ENCODE data around the gene AOC3. TPM values are rescaled to one million over a fixed set of nuclear protein-coding genes. Genes with fewer than 3 reads are reported as not detected.
"Not testable (repeated sequence)": the region's sequence is repeated elsewhere in the genome, so short reads cannot be mapped to it uniquely, and the experiment has no call there.

Gene AOC3
- total RNA-seq, 1 donor from 2014 or later = not detected

DNA sequence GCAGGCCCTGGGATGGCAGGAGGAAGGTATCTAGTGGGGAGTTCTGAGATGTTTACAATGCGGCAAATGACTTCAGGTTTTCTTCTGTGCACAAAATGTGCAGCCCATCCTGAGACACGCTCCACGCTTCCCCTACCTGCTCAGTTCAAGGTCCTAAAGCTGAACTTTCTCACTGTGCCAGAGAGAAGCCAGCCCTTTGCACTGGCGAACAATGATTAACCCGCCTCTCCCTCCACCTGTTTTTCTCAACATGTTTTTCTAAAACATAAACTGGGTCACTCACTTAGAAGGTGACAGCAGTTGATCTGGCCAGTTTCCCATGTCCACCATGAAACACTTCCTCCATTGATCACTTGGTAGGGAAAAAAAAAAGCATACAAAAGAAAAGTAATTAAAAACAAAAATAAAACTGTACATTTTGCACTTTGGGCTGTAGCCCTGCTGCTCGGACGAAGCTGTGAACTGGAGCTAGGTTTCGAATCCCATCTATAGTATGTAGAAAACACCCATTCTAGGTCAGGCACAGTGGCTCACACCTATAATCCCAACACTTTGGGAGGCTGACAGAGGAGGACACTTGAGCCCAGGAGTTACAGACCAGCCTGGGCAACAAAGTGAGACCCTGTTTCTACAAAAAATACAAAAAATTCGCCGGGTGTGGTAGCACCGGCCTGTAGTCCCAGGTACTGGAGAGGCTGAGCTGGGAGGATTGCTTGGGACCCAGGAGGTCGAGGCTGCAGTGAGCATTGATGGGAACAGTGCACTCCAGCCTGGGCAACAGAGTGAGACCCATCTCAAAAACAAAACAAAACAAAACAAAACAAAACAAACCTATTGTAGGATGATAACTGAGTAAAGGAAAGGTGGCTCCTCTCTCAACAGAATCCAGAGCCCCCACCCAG lies 43.5 kb downstream of the AOC3 start:
- no peak for DNase-seq (ENCODE audit: low read depth, low spot score)

DNA sequence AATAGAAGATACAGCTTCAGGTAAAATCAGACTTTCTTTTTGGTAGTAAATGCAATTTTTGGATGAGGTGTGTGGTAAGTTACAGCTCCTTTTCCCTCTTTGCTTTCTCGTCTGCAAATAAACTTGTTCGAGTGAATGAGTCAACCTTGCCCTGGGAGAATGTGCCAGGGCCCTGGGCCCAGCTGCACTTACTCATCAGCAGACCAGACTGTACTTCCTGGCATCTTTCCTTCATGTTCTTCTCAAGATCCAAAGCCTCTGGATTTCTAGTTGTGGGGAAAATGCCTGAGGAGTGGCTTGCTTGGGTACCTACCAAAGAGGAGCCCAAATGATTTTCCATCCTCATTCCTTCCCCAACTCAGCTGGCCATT lies 44.2 kb downstream of the AOC3 start:
- DNase-seq (ENCODE audit: low read depth, low spot score) = peak; percentile 81

DNA sequence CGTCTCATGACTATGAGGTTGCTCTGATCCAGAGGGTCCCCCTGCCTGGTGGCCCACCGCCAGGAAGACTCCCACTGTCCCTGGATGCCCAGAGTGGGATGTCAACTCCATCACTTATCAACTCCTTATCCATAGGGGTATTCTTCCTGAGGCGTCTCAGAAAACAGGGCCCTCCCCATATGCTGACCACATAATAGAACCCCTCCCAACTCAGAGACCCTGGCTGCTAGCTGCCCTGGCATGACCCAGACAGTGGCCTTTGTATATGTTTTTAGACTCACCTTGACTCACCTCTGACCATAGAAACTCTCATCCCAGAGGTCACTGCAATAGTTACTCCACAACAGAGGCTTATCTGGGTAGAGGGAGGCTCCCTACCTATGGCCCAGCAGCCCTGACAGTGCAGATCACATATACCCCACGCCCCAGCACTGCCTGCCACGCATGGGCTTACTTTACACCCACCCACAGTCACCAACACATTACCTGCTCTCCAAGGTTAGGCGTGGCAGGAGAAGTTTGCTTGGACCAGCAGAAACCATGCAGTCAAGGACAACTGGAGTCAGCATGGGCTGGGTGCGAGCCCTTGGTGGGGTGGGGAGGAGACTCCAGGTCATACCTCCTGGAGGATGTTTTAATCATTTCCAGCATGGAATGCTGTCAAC lies 47.3 kb downstream of the AOC3 start:
- DNase-seq (ENCODE audit: low read depth, low spot score) = no peak

DNA sequence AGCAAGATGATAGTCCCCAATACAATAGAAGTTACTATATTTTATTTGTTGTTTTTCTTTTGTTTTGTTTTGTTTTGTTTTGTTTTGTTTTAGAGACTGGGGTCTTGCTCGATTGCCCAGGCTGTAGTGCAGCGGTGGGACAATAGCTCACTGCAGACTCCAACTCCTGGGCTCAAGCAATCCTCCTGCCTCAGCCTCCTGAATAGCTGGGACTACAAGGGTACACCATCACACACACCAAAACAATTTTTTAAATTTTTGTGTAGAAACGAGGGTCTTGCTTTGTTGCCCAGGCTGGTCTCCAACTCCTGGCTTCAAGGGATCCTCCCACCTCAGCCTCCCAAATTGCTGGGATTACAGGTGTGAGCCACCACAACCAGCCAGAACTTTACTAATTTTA lies 49.0 kb downstream of the AOC3 start:
- not testable (repeated sequence) for DNase-seq (ENCODE audit: low read depth, low spot score)

DNA sequence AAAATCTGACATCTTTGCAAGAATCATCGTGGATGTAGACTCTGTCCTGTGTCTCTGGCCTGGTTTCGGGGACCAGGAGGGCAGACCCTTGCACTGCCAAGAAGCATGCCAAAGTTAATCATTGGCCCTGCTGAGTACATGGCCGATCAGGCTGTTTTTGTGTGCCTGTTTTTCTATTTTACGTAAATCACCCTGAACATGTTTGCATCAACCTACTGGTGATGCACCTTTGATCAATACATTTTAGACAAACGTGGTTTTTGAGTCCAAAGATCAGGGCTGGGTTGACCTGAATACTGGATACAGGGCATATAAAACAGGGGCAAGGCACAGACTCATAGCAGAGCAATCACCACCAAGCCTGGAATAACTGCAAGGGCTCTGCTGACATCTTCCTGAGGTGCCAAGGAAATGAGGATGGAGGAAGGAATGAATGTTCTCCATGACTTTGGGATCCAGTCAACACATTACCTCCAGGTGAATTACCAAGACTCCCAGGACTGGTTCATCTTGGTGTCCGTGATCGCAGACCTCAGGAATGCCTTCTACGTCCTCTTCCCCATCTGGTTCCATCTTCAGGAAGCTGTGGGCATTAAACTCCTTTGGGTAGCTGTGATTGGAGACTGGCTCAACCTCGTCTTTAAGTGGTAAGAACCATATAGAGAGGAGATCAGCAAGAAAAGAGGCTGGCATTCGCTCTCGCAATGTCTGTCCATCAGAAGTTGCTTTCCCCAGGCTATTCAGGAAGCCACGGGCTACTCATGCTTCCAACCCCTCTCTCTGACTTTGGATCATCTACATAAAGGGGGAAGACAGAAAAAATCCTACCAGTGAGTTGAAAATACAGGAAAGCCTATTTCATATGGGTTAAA lies 49.7 kb downstream of the AOC3 start, which contains the start of gene G6PC1:
G6PC1 (plus strand) TSS at position 340 of the 872 bp plus-strand sequence; CDS start at position 418, 78 bp downstream.
- DNase-seq (ENCODE audit: low read depth, low spot score) = no peak

DNA sequence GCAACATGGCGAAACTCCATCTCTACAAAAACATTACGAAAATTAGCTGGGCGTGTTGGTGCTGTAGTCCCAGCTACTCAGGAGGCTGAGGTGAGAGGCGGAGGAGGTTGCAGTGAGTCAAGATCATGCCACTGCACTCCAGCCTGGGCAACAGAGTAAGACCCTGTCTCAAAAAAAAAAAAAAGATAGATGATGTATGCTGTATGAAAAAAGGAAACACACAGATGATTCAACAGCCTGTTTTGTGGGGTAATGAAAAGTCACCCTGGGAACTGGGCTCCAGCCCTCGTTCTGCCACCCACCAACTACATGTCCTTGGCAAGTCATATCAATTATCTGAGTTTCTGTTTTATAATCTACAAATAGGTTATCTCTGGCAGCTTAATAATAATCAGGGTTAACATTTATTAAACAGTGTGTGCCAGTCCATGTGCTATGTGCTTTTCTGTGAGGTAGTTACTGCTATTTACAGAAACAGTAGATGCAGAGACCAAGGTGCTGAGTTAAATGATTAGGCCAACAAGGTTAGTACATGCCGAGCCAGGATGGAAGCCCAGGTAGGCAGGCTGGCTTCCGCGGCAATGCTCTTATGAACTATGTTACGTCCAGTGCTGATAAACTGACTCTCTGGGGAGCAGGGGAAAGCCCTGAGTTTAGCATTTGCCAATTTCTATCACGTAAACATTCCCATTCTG lies 50.7 kb downstream of the AOC3 start:
- no peak for DNase-seq (ENCODE audit: low read depth, low spot score)

DNA sequence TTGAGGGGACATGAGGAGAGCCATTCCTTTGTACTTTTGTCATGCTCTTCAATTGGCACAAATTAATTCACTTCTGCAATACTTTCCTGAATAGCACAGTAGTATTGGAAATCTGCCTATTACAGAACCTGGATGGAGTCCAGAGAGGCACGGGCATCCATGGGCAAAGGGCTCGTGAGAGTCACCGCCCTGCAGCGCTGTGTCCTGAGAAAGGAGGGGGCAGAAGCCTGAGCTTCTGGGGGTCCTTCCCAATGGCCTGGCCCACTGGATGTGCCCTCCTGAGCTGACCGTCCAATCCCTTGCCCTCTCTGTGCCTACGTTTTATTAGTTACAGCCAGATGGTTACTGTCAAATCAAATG lies 53.1 kb downstream of the AOC3 start:
- no peak for DNase-seq (ENCODE audit: low read depth, low spot score)

DNA sequence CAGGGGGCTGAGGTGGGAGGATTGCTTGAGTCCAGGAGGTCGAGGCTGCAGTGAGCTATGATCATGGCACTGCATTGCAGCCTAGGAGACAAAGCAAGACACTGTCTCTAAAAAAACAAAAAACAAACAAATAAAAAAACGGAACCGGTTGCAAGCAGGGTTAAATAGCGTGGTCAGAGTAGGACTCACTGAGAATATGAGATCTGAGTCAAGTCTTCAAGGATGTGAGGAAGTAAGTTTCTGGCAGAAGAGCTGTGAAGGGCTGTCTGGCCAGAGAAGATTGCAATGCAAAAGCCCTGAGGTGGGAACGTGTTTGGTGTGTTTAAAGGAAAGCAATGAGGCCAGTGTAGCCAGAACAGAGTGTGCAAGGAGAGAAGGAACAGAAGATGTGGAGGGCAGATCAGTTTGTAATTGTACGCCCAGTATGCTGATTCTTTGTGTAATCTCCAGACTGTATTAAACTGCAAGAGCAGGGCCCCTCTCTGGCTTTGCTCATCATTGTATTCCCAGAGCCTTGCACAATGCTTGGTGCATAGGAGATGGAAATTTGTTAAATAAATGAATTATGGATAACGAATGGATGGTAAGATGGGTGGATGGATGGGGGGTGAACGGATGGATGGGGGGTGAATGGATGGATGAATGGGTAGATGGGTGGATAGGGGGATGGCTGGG lies 55.9 kb downstream of the AOC3 start:
- no peak for DNase-seq (ENCODE audit: low read depth, low spot score)

Other genes with a start within 250 kb of the AOC3 start
- gene RETREG3, start 241.8 kb upstream of the AOC3 start, total RNA-seq = 52.4 and 54.0 TPM in 2 replicates
- 24.3 and 42.7 TPM in 2 replicates for gene TUBG1, start 241.5 kb upstream of the AOC3 start, total RNA-seq
- gene TUBG2, start 191.9 kb upstream of the AOC3 start, total RNA-seq = 3.6 and 4.4 TPM in 2 replicates
- gene PLEKHH3, start 174.2 kb upstream of the AOC3 start, total RNA-seq = 6.3 and 8.5 TPM in 2 replicates
- 1.9 and 2.2 TPM in 2 replicates for gene CCR10, start 169.4 kb upstream of the AOC3 start, total RNA-seq
- 30.9 and 35.4 TPM in 2 replicates for gene CNTNAP1, start 168.7 kb upstream of the AOC3 start, total RNA-seq
- 7.5 and 13.4 TPM in 2 replicates for gene EZH1, start 106.2 kb upstream of the AOC3 start, total RNA-seq
- gene RAMP2, start 90.0 kb upstream of the AOC3 start, total RNA-seq = 2.1 and 5.4 TPM in 2 replicates
- gene VPS25, start 77.8 kb upstream of the AOC3 start, total RNA-seq = 39.0 and 55.6 TPM in 2 replicates
- 0.33 and 2.6 TPM in 2 replicates for gene WNK4, start 70.6 kb upstream of the AOC3 start, total RNA-seq
- 71.8 and 73.5 TPM in 2 replicates for gene COA3, start 52.5 kb upstream of the AOC3 start, total RNA-seq
- 0.04 TPM in 1 of 2 replicates, not detected in the other for gene CNTD1, start 52.3 kb upstream of the AOC3 start, total RNA-seq
- 172 and 180 TPM in 2 replicates for gene BECN1, start 26.9 kb upstream of the AOC3 start, total RNA-seq
- gene PSME3, start 17.8 kb upstream of the AOC3 start, total RNA-seq = 89.3 and 111 TPM in 2 replicates
- 0.26 and 0.49 TPM in 2 replicates for gene AOC2, start 6.6 kb upstream of the AOC3 start, total RNA-seq
- gene G6PC1, start 49.6 kb downstream of the AOC3 start, total RNA-seq = not detected in 2 replicates
- gene AARSD1, start 113.3 kb downstream of the AOC3 start, total RNA-seq = 22.2 and 29.3 TPM in 2 replicates
- gene PTGES3L, start 128.9 kb downstream of the AOC3 start, total RNA-seq = 0.26 TPM in 1 of 2 replicates, not detected in the other
- 11.7 and 12.5 TPM in 2 replicates for gene RUNDC1, start 129.4 kb downstream of the AOC3 start, total RNA-seq
- 827 and 1,178 TPM in 2 replicates for gene RPL27, start 147.2 kb downstream of the AOC3 start, total RNA-seq
- gene IFI35, start 155.6 kb downstream of the AOC3 start, total RNA-seq = 15.0 and 20.3 TPM in 2 replicates
- gene VAT1, start 171.2 kb downstream of the AOC3 start, total RNA-seq = 226 and 227 TPM in 2 replicates
- 0.35 and 0.46 TPM in 2 replicates for gene RND2, start 174.0 kb downstream of the AOC3 start, total RNA-seq

All from pulmonary artery endothelial cell (primary cell).